Measurements from ENCODE around the gene CDCA4.

GRCh38 chr14:104974146-104974541 is 46.7 kb downstream of the CDCA4 start:
- TF ChIP-seq, protein P1, sequence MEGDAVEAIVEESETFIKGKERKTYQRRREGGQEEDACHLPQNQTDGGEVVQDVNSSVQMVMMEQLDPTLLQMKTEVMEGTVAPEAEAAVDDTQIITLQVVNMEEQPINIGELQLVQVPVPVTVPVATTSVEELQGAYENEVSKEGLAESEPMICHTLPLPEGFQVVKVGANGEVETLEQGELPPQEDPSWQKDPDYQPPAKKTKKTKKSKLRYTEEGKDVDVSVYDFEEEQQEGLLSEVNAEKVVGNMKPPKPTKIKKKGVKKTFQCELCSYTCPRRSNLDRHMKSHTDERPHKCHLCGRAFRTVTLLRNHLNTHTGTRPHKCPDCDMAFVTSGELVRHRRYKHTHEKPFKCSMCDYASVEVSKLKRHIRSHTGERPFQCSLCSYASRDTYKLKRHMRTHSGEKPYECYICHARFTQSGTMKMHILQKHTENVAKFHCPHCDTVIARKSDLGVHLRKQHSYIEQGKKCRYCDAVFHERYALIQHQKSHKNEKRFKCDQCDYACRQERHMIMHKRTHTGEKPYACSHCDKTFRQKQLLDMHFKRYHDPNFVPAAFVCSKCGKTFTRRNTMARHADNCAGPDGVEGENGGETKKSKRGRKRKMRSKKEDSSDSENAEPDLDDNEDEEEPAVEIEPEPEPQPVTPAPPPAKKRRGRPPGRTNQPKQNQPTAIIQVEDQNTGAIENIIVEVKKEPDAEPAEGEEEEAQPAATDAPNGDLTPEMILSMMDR (IDR thresholded peaks at IDR 0.05) = no peak
- no peak for TF ChIP-seq POLR2A (IDR thresholded peaks at IDR 0.05)
- TF ChIP-seq POLR2AphosphoS5 (IDR thresholded peaks at IDR 0.05) = no peak
